HUES64 (cell line): ENCODE results near the gene TBC1D2B.

Experiments
- H3K27ac ChIP-seq: 2 replicates; pipeline ENCODE4 v1.7.0; 2013; ENCODE audit warnings: low read depth, low read length, inconsistent platforms
- H3K27me3 ChIP-seq: 2 replicates; pipeline ENCODE4 v1.6.1; 2013; ENCODE audit warnings: mild to moderate bottlenecking, low read length; ENCODE audit not compliant: insufficient read depth
- H3K36me3 ChIP-seq: 2 replicates; pipeline ENCODE4 v1.6.1; 2013; ENCODE audit warnings: mild to moderate bottlenecking, low read length; ENCODE audit not compliant: insufficient read depth
- H3K4me1 ChIP-seq: 2 replicates; pipeline ENCODE4 v1.6.1; 2013; ENCODE audit warnings: mild to moderate bottlenecking, low read length, moderate library complexity; ENCODE audit not compliant: insufficient read depth
- H3K4me3 ChIP-seq: 2 replicates; pipeline ENCODE4 v1.5.1; 2013; ENCODE audit warnings: mild to moderate bottlenecking, low read length, moderate library complexity
- H3K9ac ChIP-seq: 2 replicates; pipeline ENCODE4 v1.6.1; 2013; ENCODE audit warnings: mild to moderate bottlenecking, low read depth, low read length
- H3K9me3 ChIP-seq: 2 replicates; pipeline ENCODE4 v1.6.1; 2013; ENCODE audit warnings: low read depth, low read length; ENCODE audit not compliant: insufficient read depth
- WGBS: fragments of 150-250, 120-280 bp; methylation state at CpG from one replicate; pipeline ENCODE4 v1.1.7; 2013; ENCODE audit warnings: missing lambda C conversion rate; 5-methylcytosine and 5-hydroxymethylcytosine counted together

TBC1D2B gene

GRCh38 chr15:78060232-78060631 lies 17.3 kb downstream of the TBC1D2B start:
- no peaks in the 10 kb centered on the region for H3K36me3 ChIP-seq

GRCh38 chr15:78059110-78059839 lies 18.2 kb downstream of the TBC1D2B start:
- Histone ChIP-seq H3K4me1 (peaks cover 19% of the 10 kb centered on the region), H3K27ac (no peak overlapping the region), H3K9ac (no peak overlapping the region), H3K4me3 (no peak overlapping the region), H3K9me3 (no peaks in the 10 kb centered on the region), H3K36me3 (no peaks in the 10 kb centered on the region), H3K27me3 (no peaks in the 10 kb centered on the region)
- 93% methylated on average over 3 of the region's 3 CpGs for WGBS

More at GRCh38 chr15:78060232-78060631, 17.3 kb downstream of the TBC1D2B start:
- Histone ChIP-seq H3K9ac (no peak overlapping the region), H3K27me3 (no peaks in the 10 kb centered on the region), H3K4me3 (no peak overlapping the region), H3K9me3 (no peaks in the 10 kb centered on the region), H3K27ac (no peak overlapping the region), H3K4me1 (peaks cover 21% of the 10 kb centered on the region)
- 97% methylated on average over 5 of the region's 5 CpGs for WGBS

GRCh38 chr15:78058401-78058935 lies 19.0 kb downstream of the TBC1D2B start:
- no peak overlapping the region for H3K9ac ChIP-seq
- peaks cover 3% of the 10 kb centered on the region for H3K36me3 ChIP-seq
- peaks cover 19% of the 10 kb centered on the region for H3K4me1 ChIP-seq
- no peak overlapping the region for H3K27ac ChIP-seq
- no peaks in the 10 kb centered on the region for H3K9me3 ChIP-seq
- no peak overlapping the region for H3K4me3 ChIP-seq
- H3K27me3 ChIP-seq: no peaks in the 10 kb centered on the region
- WGBS: 89% methylated on average over 10 of the region's 10 CpGs

GRCh38 chr15:78057803-78058202 lies 19.7 kb downstream of the TBC1D2B start:
- Histone ChIP-seq H3K36me3 (peaks cover 7% of the 10 kb centered on the region), H3K4me1 (peaks cover 19% of the 10 kb centered on the region), H3K27me3 (no peaks in the 10 kb centered on the region), H3K9ac (no peak overlapping the region), H3K27ac (no peak overlapping the region), H3K4me3 (no peak overlapping the region), H3K9me3 (no peaks in the 10 kb centered on the region)
- 91% methylated on average over 5 of the region's 5 CpGs for WGBS

- Histone ChIP-seq H3K4me1 (peaks cover 18% of the 10 kb centered on the region), H3K27ac (no peak overlapping the region), H3K9ac (no peak overlapping the region), H3K27me3 (no peaks in the 10 kb centered on the region), H3K4me3 (no peak overlapping the region), H3K9me3 (no peaks in the 10 kb centered on the region), H3K36me3 (peaks cover 7% of the 10 kb centered on the region)
- WGBS: 44% methylated on average over 1 of the region's 2 CpGs
Observed at GRCh38 chr15:78056714-78057269, 20.7 kb downstream of the TBC1D2B start.

GRCh38 chr15:78055919-78056713 lies 21.4 kb downstream of the TBC1D2B start:
- peaks cover 7% of the 10 kb centered on the region for H3K36me3 ChIP-seq
- peaks cover 17% of the 10 kb centered on the region; the same call in 1 of the 2 replicates for H3K4me1 ChIP-seq
- H3K27me3 ChIP-seq: no peaks in the 10 kb centered on the region
- 51% methylated on average over 2 of the region's 2 CpGs for WGBS
- H3K27ac ChIP-seq: no peak overlapping the region
- H3K4me3 ChIP-seq: no peak overlapping the region
- H3K9ac ChIP-seq: no peak overlapping the region
- no peaks in the 10 kb centered on the region for H3K9me3 ChIP-seq

- H3K27me3 ChIP-seq: no peaks in the 10 kb centered on the region
- no peak overlapping the region for H3K4me3 ChIP-seq
- no peak overlapping the region for H3K27ac ChIP-seq
- no peaks in the 10 kb centered on the region for H3K9me3 ChIP-seq
- no peak overlapping the region for H3K9ac ChIP-seq
- peaks cover 29% of the 10 kb centered on the region; the same call in 1 of the 2 replicates for H3K4me1 ChIP-seq
- 88% methylated on average over 1 of the region's 1 CpG for WGBS
- peaks cover 7% of the 10 kb centered on the region for H3K36me3 ChIP-seq
Observed at GRCh38 chr15:78054966-78055365, 22.5 kb downstream of the TBC1D2B start.

- Histone ChIP-seq H3K4me3 (no peak overlapping the region), H3K27me3 (no peaks in the 10 kb centered on the region), H3K4me1 (peaks cover 29% of the 10 kb centered on the region; the same call in 1 of the 2 replicates), H3K9ac (no peak overlapping the region), H3K27ac (no peak overlapping the region), H3K9me3 (no peaks in the 10 kb centered on the region), H3K36me3 (peaks cover 7% of the 10 kb centered on the region)
- 75% methylated on average over 2 of the region's 2 CpGs for WGBS
Observed at GRCh38 chr15:78054518-78054917, 23.0 kb downstream of the TBC1D2B start.

- Histone ChIP-seq H3K27me3 (no peaks in the 10 kb centered on the region), H3K4me1 (peaks cover 29% of the 10 kb centered on the region; the same call in 1 of the 2 replicates), H3K4me3 (no peak overlapping the region), H3K36me3 (peaks cover 7% of the 10 kb centered on the region), H3K9me3 (no peaks in the 10 kb centered on the region), H3K27ac (no peak overlapping the region), H3K9ac (no peak overlapping the region)
- WGBS: 92% methylated on average over 5 of the region's 5 CpGs
Observed at GRCh38 chr15:78052545-78052944, 25.0 kb downstream of the TBC1D2B start.

- peaks cover 7% of the 10 kb centered on the region for H3K36me3 ChIP-seq
- no peaks in the 10 kb centered on the region for H3K27me3 ChIP-seq
- H3K9me3 ChIP-seq: no peaks in the 10 kb centered on the region
- no peak overlapping the region for H3K27ac ChIP-seq
- no peak overlapping the region for H3K9ac ChIP-seq
- peaks cover 28% of the 10 kb centered on the region; the same call in 1 of the 2 replicates for H3K4me1 ChIP-seq
- H3K4me3 ChIP-seq: no peak overlapping the region
Observed at GRCh38 chr15:78052001-78052401, 25.5 kb downstream of the TBC1D2B start.

GRCh38 chr15:78051596-78051995 lies 25.9 kb downstream of the TBC1D2B start:
- H3K27me3 ChIP-seq: no peaks in the 10 kb centered on the region
- WGBS: 94% methylated on average over 2 of the region's 3 CpGs
- H3K36me3 ChIP-seq: peaks cover 7% of the 10 kb centered on the region
- no peak overlapping the region for H3K9ac ChIP-seq
- no peak overlapping the region for H3K4me3 ChIP-seq
- H3K4me1 ChIP-seq: peaks cover 24% of the 10 kb centered on the region; the same call in 1 of the 2 replicates
- no peak overlapping the region for H3K27ac ChIP-seq
- H3K9me3 ChIP-seq: no peaks in the 10 kb centered on the region
